Lung (tissue), 12 donors: ENCODE measurements around the gene SLC22A5. TPM values are rescaled to one million over a fixed set of nuclear protein-coding genes. Genes with fewer than 3 reads are reported as not detected.
"Not testable (repeated sequence)": the region's sequence is repeated elsewhere in the genome, so short reads cannot be mapped to it uniquely, and the experiment has no call there.

Experiments used
- ATAC-seq: fragments of 200-7000 bp; cut with Tn5 transposase; one replicate; pipeline ENCODE4 v1.9.1; 2020; ENCODE audit warnings: moderate number of reproducible peaks; ENCODE audit not compliant: insufficient read depth, low FRiP score
- DNase-seq, 3 donors: peaks; one replicate each; pipeline ENCODE4 v3.0.0-alpha.2; 2013 to 2017
- H3K27ac ChIP-seq, 2 donors: one replicate each; pipeline ENCODE4 v1.5.1; 2013; ENCODE audit warnings: mild to moderate bottlenecking in 2 of 2, moderate library complexity in 2 of 2, control low read depth in 1 of 2, inconsistent platforms in 1 of 2, low read depth in 1 of 2, low read length in 1 of 2
- H3K27me3 ChIP-seq, 3 donors: one replicate each; pipeline ENCODE4 v1.5.1; 2013; ENCODE audit warnings: low read length in 2 of 3; ENCODE audit not compliant: control insufficient read depth in 3 of 3, insufficient read depth in 3 of 3
- H3K36me3 ChIP-seq, 4 donors: one replicate each; pipeline ENCODE4 v1.5.1; 2013; ENCODE audit warnings: low read length in 4 of 4, mild to moderate bottlenecking in 1 of 4, moderate library complexity in 1 of 4; ENCODE audit not compliant: control insufficient read depth in 4 of 4, insufficient read depth in 4 of 4
- H3K4me1 ChIP-seq, 5 donors: one replicate each; pipeline ENCODE4 v1.5.1; 2013; ENCODE audit warnings: low read length in 5 of 5, mild to moderate bottlenecking in 2 of 5, moderate library complexity in 1 of 5; ENCODE audit not compliant: control insufficient read depth in 5 of 5, insufficient read depth in 5 of 5
- H3K4me3 ChIP-seq: one replicate; pipeline ENCODE4 v1.5.1; 2013; ENCODE audit warnings: mild to moderate bottlenecking, control low read depth, moderate library complexity
- H3K9ac ChIP-seq, 2 donors: one replicate each; pipeline ENCODE4 v1.5.1; 2013; ENCODE audit warnings: low read length in 2 of 2, control low read depth in 1 of 2; ENCODE audit not compliant: insufficient read depth in 1 of 2
- H3K9me3 ChIP-seq, 4 donors: one replicate each; pipeline ENCODE4 v1.5.1; 2013; ENCODE audit warnings: low read length in 3 of 4, mild to moderate bottlenecking in 1 of 4, moderate library complexity in 1 of 4; ENCODE audit not compliant: control insufficient read depth in 4 of 4, insufficient read depth in 3 of 4
- CTCF ChIP-seq: IDR thresholded peaks from 2 replicates; pipeline ENCODE4 v1.5.1; 2012; ENCODE audit warnings: mild to moderate bottlenecking; ENCODE audit errors: control extremely low read depth, extremely low read depth
- WGBS, 2 donors: extraction: QIAGEN DNeasy Blood & Tissue Kit; methylation state at CpG; one replicate each; pipeline ENCODE4 v1.1.7; 2013; 5-methylcytosine and 5-hydroxymethylcytosine counted together
- polyA plus RNA-seq, 2 donors: library from polyadenylated mRNA; stranded (reverse); fragments of 200-250 nt; gene quantifications; one replicate each; pipeline ENCODE4 v1.2.1, GENCODE V29; 2013
- total RNA-seq, 2 donors: library from RNA; depleted of rRNA in 1 of 2; stranded (reverse); fragments of >200 nt in 1 of 2; gene quantifications; one replicate each; pipeline ENCODE4 v1.2.1, GENCODE V29; 2014 to 2021
- donor health status: control.
- donor health status: control.
- donor health status: Bipolar disorder and iron deficiency.
- donor health status: healthy.
- donor health status: DM: yes; HTN: yes; CAD: no.

Gene SLC22A5
- total and polyA plus RNA-seq, 4 donors: 4.6 to 12.7 (median 7.9) TPM

GRCh38 chr5:132413567-132413966 is 44.1 kb downstream of the SLC22A5 start:
- H3K4me1 ChIP-seq: peaks cover 13 to 35% (median 17%) of the 10 kb centered on the region in 5 donors
- ATAC-seq (no peak), DNase-seq (no peak)
- no peaks in the 10 kb centered on the region for H3K27me3 ChIP-seq
- no peak overlapping the region for H3K9ac ChIP-seq
- no peaks in the 10 kb centered on the region for H3K9me3 ChIP-seq
- no peak for TF ChIP-seq CTCF
- no peaks in the 10 kb centered on the region for H3K36me3 ChIP-seq
- no peak overlapping the region for H3K4me3 ChIP-seq
- no peak overlapping the region for H3K27ac ChIP-seq

GRCh38 chr5:132414634-132415378 is 45.3 kb downstream of the SLC22A5 start:
- no peaks in the 10 kb centered on the region for H3K36me3 ChIP-seq
- no peaks in the 10 kb centered on the region for H3K9me3 ChIP-seq
- peak overlapping the region in 1 of 2 donors; percentile 34 for H3K9ac ChIP-seq
- peaks cover 13 to 40% (median 16%) of the 10 kb centered on the region in 5 donors for H3K4me1 ChIP-seq
- no peaks in the 10 kb centered on the region for H3K27me3 ChIP-seq
- WGBS, 2 donors: 21 to 34% methylated on average over 5 of the region's 5 CpGs
- no peak overlapping the region for H3K4me3 ChIP-seq
- DNase-seq: peak in 2 of 3 donors; percentile 64 to 71
- no peak for TF ChIP-seq CTCF
- H3K27ac ChIP-seq: peak overlapping the region in 1 of 2 donors; percentile 78
- no peak for ATAC-seq

- 78 to 85% methylated on average over 7 of the region's 7 CpGs for WGBS, 2 donors
- ATAC-seq, H3K4me3 ChIP-seq, H3K36me3 ChIP-seq, DNase-seq, H3K9ac ChIP-seq, H3K9me3 ChIP-seq, H3K27me3 ChIP-seq: not testable (repeated sequence)
- peaks cover 12 to 42% (median 19%) of the 10 kb centered on the region in 5 donors for H3K4me1 ChIP-seq
- H3K27ac ChIP-seq: peak overlapping the region; percentile 44 to 78
Observed at GRCh38 chr5:132415516-132415915, 46.0 kb downstream of the SLC22A5 start.

GRCh38 chr5:132416306-132417009 is 46.9 kb downstream of the SLC22A5 start:
- WGBS, 2 donors: 58 to 66% methylated on average over 6 of the region's 6 CpGs
- Histone ChIP-seq H3K4me3 (no peak overlapping the region), H3K36me3 (peaks cover 0 to 2% (median under 1%) of the 10 kb centered on the region in 4 donors), H3K27ac (peak overlapping the region in 1 of 2 donors; percentile 77), H3K27me3 (no peaks in the 10 kb centered on the region), H3K9me3 (no peaks in the 10 kb centered on the region), H3K9ac (no peak overlapping the region), H3K4me1 (peaks cover 16 to 46% (median 21%) of the 10 kb centered on the region in 5 donors)
- DNase-seq (no peak), ATAC-seq (no peak)
- no peak for TF ChIP-seq CTCF
